NCI-H1417 (cell line): ENCODE results near the gene OSBPL10.
A peak's percentile ranks its signal among the peaks of the same experiment; 100 is the strongest.

ENCODE experiments used
- DNase-seq, 3 experiments: peaks; one replicate each; lab custom pipeline; 2025; lab: John Stamatoyannopoulos, UW

OSBPL10 gene

GRCh38 chr3:31959951-31960792 is 20.9 kb downstream of the OSBPL10 start:
- DNase-seq = no peak

- DNase-seq = no peak
Observed at GRCh38 chr3:31959251-31959650, 21.8 kb downstream of the OSBPL10 start.

GRCh38 chr3:31958701-31959152 is 22.3 kb downstream of the OSBPL10 start:
- peak in 2 of 3 experiments; percentile 10 to 64 for DNase-seq

GRCh38 chr3:31957106-31957505 is 24.0 kb downstream of the OSBPL10 start:
- no peak for DNase-seq

- no peak for DNase-seq
Observed at GRCh38 chr3:31955581-31955980, 25.5 kb downstream of the OSBPL10 start.

GRCh38 chr3:31953636-31954035 is 27.4 kb downstream of the OSBPL10 start:
- DNase-seq = no peak

- no peak for DNase-seq
Observed at GRCh38 chr3:31953091-31953490, 28.0 kb downstream of the OSBPL10 start.

GRCh38 chr3:31952205-31952604 is 28.9 kb downstream of the OSBPL10 start:
- DNase-seq = no peak

- DNase-seq = no peak
Observed at GRCh38 chr3:31948280-31948679, 32.8 kb downstream of the OSBPL10 start.

- no peak for DNase-seq
Observed at GRCh38 chr3:31947671-31948091, 33.4 kb downstream of the OSBPL10 start.

- DNase-seq = no peak
Observed at GRCh38 chr3:31947162-31947561, 33.9 kb downstream of the OSBPL10 start.

- DNase-seq = no peak
Observed at GRCh38 chr3:31946484-31947081, 34.5 kb downstream of the OSBPL10 start.

- no peak for DNase-seq
Observed at GRCh38 chr3:31945738-31946052, 35.4 kb downstream of the OSBPL10 start.

GRCh38 chr3:31943041-31943440 is 38.0 kb downstream of the OSBPL10 start:
- no peak for DNase-seq

GRCh38 chr3:31942446-31942845 is 38.6 kb downstream of the OSBPL10 start:
- no peak for DNase-seq

- DNase-seq = no peak
Observed at GRCh38 chr3:31937225-31937624, 43.8 kb downstream of the OSBPL10 start.

GRCh38 chr3:31936420-31937060 is 44.5 kb downstream of the OSBPL10 start:
- DNase-seq = no peak

GRCh38 chr3:31934866-31935265 is 46.2 kb downstream of the OSBPL10 start:
- no peak for DNase-seq

GRCh38 chr3:31934018-31934417 is 47.0 kb downstream of the OSBPL10 start:
- no peak for DNase-seq

GRCh38 chr3:31932990-31933389 is 48.1 kb downstream of the OSBPL10 start:
- no peak for DNase-seq

- DNase-seq = no peak
Observed at GRCh38 chr3:31929826-31930502, 51.1 kb downstream of the OSBPL10 start.

GRCh38 chr3:31927811-31928210 is 53.3 kb downstream of the OSBPL10 start:
- DNase-seq = no peak

- DNase-seq = no peak
Observed at GRCh38 chr3:31926543-31926942, 54.5 kb downstream of the OSBPL10 start.
